GM19455 (cell line): ENCODE measurements around the gene TTC24.
"Not testable (repeated sequence)": the region's sequence is repeated elsewhere in the genome, so short reads cannot be mapped to it uniquely, and the experiment has no call there.

Source experiments
- ATAC-seq: cut with Tn5 transposase; IDR thresholded peaks from one replicate; pipeline ENCODE4 v1.9.1; 2021; ENCODE audit not compliant: unreplicated experiment

Gene TTC24

DNA sequence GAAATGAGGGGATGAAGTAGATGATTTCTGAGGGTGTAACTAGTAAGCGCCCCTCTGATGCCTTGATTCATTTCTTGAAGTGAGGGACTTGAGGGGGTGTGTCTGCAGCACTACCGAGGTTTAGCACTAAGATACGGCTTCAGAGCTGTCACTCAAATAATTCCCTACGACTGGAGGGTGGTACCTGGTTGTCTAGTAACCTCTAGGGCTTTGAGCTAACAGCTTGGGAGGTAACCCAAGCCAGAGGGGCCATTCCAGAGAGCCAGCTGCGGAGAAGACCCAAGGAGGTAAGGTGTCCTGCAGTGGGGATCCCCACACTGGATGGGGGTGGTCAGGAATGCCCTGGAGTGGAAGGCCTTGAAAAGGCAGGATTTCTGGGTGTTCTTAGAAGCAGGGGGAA lies at the start of gene TTC24:
TSS of gene TTC24 (plus strand) at position 252 of the 400 bp plus-strand sequence. CDS start 1,642 bp downstream, outside the sequence.
- no peak for ATAC-seq

DNA sequence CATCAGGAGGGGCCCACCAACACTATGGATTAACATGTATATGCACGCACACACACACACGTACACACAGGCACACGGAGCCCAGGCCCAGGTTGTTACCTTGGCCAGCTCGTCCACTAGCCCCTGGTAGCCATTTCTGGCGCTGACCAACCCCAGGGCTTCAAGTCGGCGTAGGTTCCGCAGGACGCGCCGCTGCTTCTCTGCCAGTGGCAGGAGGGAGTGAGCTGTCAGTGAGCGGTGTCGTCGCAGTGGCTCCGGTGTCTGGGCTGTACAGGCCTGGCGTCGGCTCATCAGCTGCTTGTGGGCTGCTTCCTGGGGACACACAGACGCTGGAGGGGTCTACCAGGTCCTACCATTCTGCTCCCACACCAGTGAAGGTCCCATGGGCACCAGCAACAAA lies 49.5 kb upstream of the TTC24 start:
- no peak for ATAC-seq

DNA sequence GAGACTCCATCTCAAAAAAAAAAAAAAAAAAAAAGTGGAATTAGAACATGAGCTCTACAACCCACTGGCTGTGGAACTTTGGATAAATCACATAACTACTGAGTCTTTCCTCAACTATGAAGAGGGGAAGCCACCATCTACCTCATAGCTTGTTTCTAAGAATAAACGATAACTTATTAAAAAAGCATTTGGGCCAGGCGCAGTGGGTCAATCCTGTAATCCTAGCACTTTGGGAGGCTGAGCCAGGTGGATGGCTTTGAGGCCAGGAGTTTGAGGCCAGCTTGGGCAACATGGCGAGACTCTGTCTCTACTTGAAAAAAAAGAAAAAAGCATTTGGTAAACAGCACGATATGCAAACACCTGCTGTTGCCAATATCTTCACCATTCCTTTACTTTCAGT lies 47.1 kb upstream of the TTC24 start:
- no peak for ATAC-seq

DNA sequence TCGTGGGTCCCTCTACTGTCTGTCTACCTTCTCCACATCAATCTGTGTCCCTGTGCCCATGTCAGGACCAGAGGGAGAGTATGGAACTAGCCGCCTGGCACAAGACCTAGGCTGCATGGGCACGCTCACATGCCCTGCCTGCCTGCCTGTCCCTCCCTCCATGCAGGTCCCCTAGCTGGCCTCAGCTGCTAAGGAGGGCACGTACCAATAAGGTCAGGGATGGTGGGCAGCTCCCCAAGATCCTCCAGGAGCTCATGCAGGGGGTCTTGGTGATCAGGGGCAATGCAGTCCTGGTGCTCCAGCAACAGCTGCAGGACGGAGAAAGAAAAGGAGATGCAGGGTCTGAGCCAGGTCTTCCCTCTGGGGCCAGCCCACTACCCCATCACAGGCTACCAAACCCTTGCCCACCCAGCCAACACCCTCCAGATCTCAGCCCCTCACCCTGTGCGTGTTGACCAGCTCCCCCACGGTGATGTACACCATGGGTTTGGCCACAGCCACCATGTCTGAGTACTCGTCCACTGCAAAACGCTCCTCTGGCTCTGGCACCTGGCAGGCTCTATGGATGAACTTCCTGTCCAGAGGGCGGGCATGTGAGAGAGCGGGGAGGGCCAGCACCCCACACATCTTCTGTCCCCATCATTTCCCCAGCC lies 45.8 kb upstream of the TTC24 start:
- ATAC-seq, result no peak

DNA sequence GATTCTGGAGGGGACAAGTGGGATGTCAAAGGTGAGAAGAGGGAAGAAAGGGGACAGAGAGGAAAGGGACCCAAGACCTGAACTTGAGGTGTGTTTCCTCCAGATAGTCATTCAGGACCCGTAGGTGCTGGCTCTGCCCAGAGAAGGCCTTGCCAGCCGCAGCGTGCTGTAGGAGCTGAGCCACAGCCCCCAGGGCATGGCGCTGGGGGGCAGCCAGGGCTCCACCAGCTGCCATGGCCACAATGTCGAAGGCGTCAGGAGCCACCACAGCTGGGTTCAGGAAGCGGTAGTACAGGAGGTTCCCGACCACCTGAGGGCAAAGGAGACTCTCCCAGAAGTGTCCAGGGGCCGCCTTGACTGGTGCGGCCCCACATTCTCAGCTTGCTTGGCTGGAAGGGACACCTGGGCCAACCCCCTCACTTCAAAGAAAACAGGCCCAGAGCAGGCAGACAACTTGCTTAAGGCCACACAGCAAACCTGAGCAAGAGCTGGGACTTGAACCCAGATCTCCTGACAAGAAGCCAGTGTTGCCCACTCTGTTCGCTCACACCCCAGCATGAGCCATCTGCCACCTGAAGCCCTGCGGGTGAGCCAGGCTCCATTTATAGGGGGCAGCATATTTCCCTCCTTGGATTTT lies 45.0 kb upstream of the TTC24 start:
- ATAC-seq, result no peak

DNA sequence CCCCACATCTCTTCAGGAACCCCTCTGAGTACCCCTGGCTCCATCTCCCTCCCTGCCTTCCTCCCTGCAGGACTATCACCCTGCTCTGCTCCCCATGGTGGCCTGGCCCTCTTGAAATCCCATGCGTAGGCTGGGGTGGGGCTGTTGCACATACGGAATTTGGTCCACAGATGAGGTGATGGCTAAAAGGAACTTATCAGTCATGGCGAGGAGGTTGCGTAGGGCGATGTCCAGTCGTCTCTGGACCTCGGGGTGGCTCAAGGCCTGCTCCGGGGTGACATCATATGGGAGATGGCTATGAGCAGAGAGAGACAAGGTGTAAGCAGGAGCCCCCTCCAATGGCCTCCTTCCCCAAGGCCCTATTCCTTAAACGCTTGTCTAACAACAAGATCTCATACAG lies 42.5 kb upstream of the TTC24 start:
- no peak for ATAC-seq

DNA sequence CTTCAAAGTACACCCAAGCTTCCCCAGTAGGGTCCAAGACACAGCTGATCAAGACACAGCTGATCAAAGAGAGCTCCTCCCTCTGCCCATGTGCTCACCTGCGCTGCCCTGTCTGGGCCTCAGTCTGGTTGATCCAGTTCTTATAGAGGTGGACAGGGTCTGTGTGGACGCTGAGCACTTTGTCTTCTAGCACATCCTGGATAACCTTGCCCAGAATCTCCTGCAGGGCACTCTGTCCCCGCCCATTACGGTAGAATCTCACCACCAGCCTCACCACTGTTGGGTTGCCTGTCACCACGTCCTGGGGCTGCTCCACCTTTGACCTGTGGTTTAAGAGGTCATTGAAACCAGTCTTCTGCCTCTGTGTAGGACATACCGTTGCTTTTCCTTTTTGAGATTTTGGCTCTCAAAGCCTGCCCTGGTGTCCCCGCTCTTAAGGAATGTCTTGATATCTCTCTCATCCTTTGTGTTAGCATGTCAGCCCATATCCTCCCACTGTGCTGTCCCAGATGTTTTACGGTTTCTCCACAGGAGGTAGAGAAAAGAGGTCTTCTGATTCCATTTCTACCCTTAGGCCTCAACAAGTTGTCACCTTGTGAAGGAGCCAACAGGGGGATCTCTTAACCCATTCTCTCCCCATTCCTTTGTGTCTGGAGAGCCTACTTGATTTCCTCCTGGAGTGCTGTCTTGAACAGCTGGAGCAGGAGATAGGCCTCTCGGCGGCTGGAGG lies 40.6 kb upstream of the TTC24 start:
- no peak for ATAC-seq

DNA sequence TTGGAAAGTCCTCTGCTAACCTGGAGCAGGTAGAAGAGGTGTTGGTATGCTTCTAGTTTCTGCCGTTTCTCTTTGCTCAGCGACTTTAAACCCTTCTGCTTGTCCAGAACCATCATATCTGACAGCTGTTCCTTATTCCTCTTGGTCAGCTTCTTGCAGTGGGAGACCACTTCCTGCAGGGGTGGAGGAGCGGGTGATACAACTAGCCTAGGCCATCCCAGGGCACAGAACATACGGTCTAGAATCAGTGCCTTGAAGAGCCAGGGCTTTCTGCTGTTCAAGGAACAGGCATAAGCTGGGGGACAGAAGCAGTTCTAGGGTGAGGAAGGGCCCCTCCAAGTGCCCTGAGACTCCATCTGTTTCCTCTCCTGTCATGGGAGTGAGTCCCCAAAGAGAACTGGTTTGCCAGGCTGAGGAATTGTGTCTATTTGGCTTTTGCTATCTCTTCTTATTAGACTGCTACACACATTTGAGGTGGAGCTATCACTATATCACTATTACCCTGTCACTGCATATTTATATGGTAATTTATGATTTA lies 39.6 kb upstream of the TTC24 start:
- ATAC-seq, result no peak

DNA sequence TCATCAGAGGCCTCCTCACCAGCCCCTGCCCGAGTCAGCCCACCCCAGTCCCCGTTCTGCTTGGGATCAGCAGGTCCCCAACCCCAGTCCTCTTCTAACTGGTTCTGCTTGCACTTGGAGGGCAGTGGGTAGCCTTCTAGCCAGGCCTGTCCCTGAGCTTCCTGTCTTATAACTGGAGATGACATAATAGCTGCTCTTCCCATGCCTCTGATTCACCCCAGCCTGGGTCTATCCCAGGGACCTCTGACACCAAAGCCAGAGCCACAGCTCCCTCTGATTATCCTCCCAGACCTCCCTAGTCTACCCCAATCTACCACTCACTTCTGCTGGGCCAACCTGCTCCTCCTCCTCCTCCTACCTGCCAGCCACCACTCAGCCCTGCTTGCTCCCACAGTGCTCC lies 38.6 kb upstream of the TTC24 start:
- no peak for ATAC-seq

DNA sequence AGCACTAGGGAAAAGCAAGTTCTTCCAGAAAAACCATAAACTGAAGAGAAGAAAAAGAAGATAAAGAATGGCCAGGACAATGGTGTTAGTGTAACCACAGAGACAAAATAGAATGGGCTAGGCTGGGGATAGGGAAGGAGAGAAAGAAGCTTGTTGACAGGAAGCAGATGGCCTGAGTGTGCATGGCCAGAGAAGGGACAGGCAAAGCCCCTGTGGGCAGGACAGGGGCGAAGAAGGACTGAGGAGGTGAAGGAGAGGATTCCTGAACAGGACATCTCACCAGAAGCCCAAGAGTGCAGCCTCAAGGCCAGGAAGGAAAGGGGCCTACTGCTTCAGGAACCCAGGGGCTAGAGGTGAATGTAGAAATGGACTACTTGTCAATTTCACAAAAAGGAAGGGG lies 36.5 kb upstream of the TTC24 start:
- no peak for ATAC-seq

DNA sequence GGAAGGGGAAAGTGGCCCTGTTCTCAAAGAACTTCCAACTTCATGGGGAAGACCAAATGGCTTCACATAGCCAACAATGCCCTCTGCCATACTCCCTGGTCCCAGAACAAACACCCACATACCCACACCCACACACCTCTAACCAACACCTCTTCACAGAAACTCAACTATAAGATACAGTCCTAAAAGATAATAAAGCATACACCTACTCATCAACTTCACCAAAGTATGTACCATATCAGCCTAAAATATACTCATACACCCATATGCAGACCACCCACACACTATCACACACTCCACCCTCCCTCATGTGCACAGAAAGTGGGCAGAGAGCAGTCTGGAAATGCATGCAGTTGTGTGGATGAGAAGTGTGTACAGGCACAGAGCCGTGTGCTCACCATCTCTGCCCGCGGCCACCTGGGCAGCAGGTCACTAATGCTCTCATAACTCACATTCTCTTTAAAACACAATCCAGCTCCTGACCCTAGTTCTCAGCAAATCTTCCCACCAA lies 34.9 kb upstream of the TTC24 start:
- ATAC-seq, result no peak

DNA sequence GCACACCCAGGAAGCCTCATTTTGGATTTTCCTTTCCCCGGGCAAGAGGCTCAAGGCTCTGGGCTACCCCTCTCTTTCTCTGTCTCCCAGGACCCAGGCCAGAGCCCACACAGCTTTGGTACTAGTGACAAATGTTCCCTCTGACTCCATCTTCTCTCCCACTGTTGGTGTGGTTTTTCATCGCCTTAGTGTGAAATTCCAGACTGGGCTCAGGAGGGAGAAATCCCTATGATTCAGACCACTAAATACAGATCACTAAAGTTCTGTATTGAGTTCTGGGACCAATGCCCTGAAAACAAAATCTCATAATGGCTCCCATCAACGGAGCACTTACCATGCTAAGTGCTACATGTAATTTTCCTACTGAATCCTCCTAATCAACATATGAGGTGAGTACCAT lies 33.3 kb upstream of the TTC24 start:
- no peak for ATAC-seq

DNA sequence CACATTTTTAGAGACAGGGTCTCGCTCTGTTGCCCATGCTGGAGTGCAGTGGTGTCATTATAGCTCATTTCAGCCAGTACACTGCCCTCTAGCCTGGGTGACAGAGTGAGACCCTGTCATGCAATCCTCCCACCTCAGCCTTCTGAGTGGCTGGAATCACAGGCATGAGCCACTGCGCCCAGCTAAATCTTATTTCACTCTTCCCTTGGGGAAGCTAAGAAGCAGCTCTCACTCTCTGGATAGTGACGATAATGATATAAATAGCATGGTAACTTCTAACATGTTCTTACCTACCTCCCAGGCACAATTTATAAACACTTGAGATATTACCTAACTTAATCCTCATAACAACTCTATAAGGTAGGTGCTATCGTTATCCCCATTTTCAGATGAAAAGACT lies 32.1 kb upstream of the TTC24 start:
- no peak for ATAC-seq

DNA sequence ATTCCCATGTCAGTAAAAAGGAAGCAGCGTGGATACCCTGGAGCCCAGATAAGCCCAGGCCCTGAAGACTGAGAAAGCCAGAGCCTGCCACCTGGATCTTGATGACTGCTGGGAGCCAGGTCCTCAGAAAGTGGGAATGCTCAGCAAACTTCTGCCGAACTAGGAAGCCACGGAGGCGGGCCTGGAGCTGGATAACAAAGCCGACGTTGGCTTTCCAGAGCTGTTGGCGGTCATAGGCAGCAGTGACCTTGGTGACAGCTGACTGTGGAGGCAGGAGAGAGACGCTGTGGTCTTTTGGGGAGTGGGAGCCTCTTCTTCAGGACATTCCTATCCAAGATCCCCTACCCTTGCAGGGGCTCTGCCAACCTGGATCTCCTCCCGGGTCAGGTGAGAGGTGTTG lies 31.5 kb upstream of the TTC24 start:
- ATAC-seq, result no peak

DNA sequence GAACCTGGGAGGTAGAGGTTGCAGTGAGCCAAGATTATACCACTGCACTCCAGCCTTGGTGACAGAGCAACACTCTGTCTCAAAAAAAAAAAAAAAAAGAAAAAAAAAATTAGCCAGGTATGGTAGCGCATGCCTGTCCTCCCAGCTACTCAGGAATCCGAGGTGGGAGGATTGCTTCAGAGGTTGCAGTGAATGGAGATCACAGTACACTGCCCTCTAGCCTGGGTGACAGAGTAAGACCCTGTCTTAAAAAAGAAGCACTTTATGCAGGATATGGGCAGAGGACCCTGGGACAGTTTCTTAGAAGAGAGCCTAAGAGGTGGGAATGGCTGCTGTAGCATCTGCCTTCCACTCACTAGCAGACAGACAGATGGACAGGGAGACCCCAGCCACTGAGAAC lies 30.1 kb upstream of the TTC24 start:
- ATAC-seq, result no peak

DNA sequence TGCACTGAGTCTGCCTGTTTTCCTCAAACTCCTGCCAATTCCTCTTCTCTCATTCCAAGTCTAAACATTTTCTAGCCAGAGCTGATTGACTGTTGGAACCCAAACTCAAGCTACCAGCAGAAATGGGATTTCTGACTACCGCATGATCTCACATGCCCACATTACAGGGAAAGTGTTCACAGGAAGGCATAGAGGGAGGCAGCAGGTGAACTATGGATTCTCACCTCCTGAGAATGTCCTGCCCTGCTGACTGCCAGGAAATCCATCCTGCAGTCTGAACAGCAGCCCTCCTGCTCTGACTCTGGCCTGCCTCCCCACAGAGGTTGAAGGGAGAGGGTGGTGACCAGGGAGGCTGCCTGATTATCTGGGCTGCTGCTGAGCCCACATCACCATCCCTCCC lies 29.7 kb upstream of the TTC24 start:
- ATAC-seq, result no peak

DNA sequence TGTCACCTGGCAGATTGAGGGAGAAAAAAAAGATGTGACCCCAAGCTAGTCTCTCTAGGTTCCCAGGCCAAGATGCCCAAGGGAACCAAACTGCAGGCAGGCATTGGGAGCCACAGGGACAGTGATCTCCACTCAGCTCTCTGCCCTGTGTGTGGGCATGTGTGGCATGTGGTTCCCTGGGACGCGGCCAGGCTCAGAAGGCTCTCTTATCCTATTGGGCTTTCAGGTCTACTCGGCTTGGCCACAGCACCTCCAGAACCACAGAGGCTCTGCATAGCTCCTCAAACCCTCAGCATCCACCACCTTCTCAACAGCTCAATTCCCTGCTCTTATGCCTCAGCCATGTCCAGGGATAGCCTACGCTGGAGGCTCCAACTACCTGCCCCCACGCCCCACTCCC lies 29.2 kb upstream of the TTC24 start:
- no peak for ATAC-seq

DNA sequence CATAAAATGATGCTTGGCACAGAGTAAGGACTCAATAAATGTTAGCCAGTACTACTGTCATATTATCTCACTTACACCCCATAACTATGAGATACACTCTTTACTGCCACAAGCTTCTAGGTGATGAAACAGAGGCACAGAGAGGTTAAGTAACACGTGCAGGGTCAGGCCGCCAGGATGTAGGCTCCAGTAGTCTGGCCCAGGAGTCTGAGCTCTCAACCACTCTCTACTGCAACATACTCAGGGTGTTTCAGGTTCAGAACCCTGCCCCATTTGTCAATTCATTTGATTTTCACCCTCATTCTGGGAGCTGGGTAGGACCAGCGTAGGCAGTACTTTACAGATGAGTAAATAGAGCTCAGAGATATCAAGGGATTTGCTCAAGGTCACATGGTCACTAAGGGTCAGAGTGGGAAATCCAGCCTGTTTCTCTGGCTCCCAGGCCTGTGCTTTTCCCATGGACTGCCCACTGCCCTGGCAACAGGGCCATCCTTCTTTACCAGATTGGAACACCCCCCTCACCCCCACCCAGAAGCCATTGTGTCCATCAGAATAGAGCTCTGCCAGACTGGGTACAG lies 28.4 kb upstream of the TTC24 start:
- no peak for ATAC-seq

DNA sequence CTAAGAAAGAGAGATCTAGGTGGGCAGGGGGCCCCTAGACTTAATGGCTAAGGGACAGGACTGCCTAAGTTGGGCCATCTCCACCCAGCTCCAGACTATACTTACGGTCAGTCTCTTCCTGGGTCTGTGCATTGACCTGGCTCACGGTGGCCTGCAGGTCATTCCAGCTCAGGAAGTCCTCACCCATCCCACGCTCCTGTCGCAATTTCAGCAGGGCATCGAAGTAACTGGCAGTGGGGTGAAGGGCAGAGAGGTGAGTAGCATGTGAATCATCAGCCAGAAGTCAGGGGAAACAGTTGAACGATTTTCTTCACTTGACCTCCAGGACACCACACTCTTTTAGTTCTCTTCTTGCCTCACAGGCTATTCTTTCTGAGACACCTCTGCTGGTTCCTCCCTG lies 27.7 kb upstream of the TTC24 start:
- ATAC-seq, result no peak

DNA sequence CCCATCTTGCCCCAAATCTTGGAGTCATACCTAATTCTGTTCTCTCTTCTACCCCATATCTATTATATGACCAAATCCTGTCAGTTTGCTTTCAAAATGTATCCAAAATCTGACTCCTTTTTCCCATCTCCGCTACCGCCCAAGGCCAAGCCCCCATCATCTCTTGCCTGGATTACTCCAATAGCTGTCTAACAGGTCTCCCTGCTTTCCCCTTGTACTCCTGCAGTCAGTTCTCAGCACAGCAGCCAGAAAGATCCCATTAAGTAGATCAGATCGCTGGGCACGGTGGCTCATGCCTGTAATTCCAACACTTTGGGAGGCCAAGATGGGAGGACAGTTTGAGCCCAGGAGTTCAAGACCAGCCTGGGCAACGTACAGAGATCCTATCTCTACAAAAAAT lies 27.0 kb upstream of the TTC24 start:
- no peak for ATAC-seq

DNA sequence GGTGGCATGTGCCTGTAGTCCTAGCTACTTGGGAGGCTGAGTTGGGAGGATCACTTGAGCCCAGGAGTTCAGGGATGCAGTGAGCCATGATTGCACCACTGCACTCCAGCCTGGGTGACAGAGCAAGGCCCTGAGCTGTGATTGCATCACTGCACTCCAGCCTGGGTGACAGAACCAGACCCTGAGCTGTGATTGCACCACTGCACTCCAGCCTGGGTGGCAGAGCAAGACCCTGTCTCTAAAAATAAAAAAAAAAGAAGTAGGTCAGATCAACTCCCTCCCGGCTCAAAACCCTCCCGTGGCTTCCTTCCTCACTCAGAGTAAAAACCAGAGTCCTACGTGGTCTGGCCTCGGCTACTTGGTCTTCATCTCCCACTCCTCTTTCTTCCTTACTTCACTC lies 26.6 kb upstream of the TTC24 start:
- not testable (repeated sequence) for ATAC-seq
